Activated T-helper 9 cell treated with anti-CD3 and anti-CD28 coated beads, Interleukin-2, amount 50 U/mL, for 16 hours (primary cell): ENCODE data around the gene TBC1D5.

Experiments used
- DNase-seq: peaks from one replicate; pipeline ENCODE4 v3.0.0-alpha.2; 2020; ENCODE audit warnings: low read depth

Gene TBC1D5

DNA sequence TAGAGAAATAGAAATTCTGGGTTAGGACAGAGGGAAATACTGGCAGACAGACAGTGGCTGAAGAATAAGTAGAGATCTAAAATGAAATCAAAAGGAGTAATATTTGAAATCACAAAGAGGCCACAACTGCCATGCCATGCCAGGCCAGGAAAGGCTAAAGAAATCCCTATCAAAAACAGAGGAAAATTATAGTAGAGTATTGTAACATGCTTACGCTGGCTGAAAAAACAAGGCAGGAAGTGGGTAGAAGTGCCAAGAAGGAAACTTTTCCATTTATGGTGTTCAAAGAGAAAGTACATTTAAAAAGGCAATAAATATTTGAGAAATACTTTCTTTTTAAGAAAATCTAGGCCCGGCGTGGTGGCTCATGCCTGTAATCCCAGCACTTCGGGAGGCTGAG, 442.0 kb downstream of the TBC1D5 start:
- no peak for DNase-seq

DNA sequence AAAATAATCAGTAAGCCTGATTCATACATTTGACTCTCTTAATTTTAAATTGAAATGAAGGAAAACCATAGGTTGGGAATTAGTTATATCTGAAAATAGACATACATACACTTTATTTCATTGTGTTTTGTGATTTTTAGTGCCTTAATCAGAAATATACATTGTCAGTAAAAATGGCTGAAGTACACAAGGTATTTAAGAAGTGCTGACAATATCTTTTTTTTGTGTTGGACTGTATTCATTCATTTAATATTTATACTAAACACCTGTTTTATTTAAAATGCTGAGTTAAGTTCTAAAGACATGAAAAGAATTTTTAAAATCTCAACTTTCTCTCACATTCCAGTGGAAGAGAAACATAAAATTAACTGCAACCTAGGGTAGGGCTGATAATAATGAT, 444.4 kb downstream of the TBC1D5 start:
- no peak for DNase-seq

DNA sequence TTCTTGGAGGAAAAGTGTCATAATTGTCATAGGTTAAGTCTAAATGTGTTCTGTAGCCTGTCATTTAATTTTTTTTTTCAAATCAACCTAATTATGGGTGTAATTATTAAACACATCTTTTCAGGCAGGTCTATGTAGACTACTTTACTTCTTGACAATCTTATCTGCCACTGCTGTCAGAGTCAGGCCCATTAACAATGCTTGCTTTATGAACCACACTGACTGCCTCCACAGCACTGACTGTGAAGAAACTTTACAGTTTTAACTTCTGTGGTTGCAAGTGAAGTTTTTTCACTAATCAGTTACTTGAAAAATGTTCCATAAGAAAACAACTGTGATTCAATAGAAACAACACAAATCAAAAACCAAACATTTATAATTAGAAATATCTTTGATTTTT, 449.9 kb downstream of the TBC1D5 start:
- no peak for DNase-seq

DNA sequence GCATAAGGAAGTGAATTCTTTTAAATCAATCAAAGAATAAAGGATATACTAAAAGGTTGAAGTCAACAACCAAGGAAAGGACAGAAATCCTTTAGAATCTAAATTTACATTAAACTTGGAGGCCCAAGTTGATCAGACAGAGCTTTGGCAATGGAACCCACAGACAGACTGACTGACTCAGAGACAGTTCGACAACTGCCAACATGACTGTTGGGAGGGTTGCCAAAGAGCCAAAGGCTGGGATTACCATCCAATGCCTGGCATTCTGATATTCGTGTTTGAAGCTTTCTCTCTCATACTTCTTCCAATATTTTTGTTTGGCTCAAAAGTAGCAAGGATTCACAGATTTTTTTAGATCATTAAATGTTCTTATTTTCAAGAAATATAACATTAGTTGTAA, 451.5 kb downstream of the TBC1D5 start:
- no peak for DNase-seq

DNA sequence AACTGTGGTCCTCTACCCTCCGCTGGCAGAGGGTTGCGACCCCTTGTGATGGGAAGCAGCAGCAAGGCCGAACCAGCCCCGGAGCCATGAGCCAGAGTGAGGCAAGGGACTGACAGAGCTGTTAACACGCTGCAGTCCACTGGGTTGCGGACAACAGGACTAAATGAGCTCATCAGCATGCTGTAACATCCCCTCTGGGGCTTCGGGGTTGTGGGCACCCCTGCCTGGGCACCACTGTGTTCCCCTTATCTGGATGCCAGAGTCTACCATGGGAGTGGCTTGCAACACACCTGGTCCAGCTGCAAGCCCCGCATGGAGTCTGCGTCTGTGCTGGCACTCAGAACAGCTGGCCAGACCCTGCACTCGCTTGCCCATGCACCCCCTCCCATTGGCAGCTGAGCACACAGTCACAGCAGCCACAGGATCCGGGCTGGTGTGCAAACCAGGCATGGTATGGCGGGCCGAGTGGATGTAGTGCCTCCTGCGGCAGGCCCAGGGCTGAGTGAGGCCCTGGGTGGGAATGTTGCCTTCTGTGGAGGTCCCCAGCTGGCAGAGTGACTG, 453.5 kb downstream of the TBC1D5 start:
- DNase-seq, result no peak

DNA sequence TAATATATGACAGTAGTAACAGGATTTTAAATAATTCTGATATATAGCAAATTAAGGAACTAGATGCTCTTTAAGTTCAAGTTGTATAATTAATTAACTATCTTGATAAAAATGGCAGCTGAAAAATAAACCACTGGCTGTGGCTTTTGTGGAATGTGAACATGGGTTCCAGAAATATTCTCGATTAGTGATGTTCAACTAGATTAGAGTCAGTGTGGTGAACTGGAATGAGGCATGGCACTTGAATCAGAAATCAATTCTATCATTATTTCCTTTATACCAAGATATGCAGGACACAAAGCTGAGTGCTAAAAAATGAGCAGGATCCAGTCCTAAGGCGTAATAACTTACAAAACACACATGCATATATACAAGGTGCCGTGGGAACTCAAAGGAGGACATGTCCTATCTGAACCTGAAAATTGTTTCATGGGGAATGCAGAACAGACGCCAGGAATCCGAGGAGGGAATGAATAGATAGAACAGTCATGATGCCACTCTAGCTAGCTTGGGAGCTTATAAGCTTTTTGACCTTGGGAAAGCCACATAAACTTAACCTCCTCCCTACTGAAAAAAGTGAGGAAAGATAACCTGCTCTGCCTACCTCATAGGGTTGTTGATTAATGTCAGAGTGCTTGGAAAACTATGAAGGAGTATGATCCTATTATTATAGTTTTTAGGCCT, 455.3 kb downstream of the TBC1D5 start:
- DNase-seq, result no peak

DNA sequence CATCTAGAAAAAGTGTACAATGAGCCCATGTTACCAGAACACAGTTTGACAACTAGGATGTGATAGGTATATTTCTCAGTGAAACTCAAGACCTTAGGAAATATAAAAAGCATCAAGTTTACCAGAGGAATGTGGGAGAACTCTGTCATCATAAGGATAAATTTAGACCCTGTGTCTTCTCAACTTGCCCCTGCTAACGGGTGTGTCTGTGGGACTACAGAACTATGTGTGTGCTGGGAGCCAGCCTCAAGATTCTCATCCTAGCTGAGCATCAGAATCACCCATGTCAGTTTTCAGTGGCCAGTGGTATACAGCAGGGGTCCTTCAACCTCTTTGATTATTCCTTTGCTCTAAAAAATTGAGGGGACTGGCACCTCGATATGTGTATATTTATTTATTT, 464.4 kb downstream of the TBC1D5 start:
- DNase-seq, result no peak

DNA sequence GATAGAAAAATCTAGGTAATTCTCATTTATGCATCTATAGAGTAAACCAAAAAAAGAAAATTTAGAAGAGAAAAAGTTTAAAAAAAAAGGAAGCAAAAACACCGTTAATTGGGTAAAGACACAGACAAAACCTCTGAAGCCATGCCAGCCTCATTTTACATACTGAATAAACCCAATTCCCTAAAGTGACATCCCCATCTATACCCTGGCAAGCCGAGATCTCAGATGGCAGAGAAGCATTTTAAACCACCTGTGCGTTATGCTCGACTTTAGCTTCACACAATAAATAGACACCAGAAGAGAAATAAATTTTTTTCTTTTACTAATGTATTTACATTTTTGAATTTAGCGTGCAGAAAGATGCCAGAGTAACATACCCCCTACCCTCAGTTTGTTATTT, 475.6 kb downstream of the TBC1D5 start:
- no peak for DNase-seq

DNA sequence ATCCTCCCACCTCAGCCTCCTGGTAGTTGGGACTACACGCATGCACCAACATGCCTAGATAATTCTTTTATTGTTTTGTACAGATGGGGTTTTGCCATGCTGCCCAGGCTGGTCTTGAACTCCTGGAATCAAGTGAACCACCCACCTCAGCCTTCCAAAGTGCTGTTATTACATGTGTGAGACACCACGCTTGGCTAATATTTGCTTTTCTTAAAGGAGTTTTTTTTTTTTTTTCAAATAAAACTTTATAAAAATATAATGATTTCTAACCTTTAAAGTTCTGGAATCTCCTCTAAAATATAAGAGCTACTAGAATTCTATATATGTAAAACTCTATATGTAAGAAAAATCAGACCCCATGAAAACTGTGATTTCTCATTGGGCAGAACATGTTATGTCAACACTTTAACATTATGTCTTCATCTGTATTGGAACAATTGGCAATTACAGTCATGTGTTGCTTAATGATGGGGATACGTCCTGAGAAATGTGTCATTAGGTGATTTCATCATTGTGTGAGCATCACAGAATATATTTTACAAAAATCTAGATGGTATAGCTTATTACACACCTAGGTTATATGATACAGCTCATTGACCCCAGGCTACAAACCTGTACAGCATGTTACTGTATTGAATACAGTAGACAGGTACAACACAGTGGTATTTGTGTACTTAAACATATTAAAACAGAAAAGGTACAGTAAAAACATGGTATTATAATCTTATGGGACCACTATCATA, 480.6 kb downstream of the TBC1D5 start:
- no peak for DNase-seq

DNA sequence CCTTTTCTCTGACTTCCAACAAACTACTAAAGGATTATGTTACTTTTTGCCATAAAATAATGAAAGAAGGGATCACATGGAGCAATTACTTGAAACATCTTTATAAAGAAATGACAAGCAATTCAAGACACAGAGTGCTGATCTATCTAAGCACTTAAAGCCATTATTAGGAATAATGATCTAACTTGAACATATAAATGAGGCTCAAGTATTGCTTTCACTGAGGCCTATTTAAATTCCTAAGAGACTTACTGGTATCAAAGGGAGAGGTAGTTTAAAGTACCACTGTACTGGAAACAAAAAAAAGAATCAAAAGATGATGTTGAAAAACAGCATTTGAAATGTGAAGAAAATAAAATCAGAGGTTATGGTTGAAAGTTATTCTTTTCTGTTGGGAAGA, 482.2 kb downstream of the TBC1D5 start:
- DNase-seq, result no peak

DNA sequence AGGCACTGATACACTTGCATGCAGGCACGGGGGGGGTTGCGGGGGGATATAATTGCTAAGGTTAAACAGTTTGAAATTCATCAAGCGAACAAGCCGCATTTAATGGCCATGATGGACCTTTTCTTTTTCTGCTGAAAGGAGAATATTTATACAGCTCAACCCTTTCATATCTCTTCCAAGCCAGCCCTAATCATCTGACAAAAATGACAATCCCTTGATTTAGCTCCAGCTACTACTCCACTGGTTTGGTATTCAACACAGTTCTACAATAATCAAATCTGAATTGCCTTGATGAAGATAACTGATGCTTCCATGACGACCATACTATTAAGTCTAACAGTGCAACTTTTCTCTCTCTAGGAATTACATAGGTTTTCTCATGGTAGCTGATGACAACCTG, 482.7 kb downstream of the TBC1D5 start:
- DNase-seq, result no peak

DNA sequence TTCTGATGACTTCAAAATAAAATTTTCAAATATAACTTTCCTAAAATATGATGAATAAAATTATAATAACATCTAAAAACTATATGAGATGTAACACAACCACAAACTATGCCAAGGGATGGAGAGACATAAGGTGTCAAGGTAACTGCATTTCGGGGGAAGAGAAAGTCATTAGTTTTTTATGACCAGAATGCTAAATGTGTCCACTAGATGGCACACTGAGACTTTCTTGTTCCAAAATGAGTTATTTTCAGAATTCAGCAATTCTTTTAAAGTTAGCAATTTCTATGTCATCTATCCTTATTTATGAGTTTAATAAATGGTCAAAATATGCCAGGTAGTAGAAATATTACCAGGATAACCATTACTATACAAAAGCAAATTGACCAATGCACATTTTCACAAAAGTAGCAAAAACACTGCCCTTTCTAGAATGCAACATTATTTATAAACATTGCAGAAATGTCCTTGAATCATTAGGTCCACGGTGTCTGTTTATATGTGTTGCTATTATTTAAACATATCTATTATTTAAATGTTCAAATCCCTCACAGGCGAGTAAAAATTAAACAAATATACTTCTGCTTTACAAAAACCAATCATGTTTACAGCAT, 483.5 kb downstream of the TBC1D5 start:
- DNase-seq, result no peak

DNA sequence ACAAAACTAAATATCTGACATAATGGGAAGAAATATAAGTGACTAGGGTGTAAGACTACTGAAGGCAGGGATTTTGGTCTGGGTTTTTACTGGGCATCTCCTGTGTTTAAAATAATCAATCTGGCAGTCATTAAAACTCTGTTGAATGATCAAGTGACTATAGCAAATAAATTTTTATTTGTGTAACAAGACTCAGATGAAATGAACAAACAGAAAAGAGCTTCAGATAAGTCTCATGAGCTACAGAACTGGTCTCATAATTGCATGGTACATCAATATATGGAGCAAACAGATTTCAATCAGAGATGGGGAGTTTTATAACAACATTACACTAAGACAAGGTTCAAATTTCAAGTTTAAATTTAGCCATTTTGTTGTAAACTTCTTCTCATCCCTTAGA, 485.2 kb downstream of the TBC1D5 start:
- DNase-seq, result no peak

DNA sequence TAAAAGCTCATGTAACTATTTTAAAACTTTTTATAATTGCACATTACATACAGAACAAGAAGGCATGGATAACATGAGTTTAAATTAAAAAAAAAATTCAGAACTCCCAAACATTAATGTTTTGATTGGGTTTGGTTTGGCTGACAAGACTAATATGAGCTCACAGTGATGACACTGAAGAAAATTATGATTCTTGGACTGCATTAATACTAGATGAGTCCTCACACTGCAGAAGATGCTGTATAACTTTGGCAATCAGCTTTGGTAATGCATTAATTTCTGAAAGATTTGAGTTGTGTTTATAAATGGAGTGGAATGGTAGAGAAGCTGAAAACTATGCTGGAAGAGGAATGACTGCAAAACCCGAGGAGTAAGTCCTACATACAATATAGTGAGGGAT, 498.8 kb downstream of the TBC1D5 start:
- DNase-seq, result no peak

DNA sequence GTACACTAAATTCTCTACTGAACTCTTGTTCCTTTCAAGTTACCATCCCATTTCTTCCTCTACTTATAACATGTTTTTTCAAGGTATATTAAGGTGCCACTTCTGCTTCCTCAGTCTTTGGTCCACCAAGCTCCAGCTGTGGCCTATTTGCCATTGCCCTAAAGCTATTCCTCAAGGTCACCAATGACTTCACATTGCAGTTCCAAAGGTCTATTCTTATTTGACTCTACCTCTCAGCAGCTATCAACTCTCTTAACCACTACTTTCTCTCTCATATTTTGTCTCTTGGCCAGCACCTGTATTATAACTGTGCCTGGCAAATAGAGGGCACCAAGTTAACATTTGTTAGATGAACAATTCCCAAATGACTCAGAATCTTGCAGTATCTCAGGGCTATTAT, 503.0 kb downstream of the TBC1D5 start:
- DNase-seq, result no peak

DNA sequence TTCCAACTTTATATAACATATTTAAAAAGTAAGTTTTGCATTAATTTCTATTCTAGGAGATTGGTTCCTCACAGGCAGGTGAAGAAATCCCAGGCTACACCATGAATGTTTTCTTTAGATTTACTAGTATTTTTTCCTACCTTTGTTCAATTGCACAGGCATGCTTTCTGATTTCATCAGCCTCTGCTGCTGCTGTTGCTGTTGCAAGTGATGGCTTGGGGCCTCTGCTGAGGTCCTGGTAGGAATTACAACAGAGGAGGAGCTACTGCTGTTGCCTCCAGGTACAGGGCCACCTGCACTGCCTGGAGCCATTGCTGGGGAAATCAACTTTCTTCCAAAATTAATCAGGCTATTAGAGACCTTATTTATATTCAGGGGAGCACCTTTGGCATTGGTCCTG, 504.4 kb downstream of the TBC1D5 start:
- no peak for DNase-seq

DNA sequence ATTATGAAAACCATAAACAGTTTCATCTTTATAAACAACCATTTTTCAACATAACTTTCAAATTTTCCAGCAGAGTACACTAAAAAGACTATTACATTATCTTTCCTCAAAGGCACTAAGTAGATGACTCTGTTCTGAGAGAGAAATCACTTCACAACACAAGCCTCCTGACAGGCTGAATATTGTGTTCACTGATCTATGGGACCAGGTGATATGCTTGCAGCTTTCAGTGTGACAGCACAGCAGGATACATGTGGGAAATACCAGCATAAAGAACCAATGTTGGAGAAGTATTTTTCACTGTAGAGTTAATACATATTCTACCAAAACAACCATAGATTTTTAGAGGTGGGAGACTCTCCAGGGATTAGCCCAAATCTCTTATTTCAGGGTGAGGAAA, 507.1 kb downstream of the TBC1D5 start:
- DNase-seq, result no peak

DNA sequence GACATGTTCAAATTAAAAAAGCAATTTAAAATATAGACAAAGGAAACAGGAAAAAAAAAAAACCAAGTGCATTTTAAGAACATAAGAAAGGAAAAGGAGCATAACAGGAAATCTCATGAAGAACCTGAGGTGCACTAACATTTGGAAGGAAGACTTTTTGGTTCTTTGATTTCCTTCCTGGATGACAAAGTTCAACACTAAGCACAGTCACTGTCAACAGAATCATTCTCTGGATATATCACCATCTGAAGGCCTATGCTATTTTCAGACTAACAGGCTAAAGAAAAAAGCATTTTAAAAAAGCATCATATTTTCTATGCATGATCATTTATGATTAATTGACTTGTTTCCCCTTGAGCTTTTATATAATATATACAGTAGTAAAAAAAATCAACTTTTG, 508.0 kb downstream of the TBC1D5 start:
- no peak for DNase-seq

DNA sequence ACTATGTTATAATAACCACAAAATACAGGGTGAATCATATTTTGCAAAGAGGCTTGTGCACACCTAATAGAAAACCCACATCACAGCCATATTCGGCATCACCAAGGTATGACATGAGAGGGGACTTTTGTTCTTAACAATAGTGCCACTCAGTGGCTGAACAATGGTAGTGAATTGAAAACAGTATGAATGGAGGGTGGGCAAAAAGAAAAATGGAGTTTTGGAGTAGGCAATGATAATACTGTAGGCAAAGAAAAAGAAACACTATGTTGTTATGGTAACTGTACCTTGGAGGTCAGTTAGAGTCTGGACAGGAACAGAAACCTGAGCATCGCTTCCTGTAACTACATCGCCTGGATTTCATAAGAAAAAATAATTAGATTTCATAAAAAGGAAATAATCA, 509.0 kb downstream of the TBC1D5 start:
- DNase-seq, result no peak

DNA sequence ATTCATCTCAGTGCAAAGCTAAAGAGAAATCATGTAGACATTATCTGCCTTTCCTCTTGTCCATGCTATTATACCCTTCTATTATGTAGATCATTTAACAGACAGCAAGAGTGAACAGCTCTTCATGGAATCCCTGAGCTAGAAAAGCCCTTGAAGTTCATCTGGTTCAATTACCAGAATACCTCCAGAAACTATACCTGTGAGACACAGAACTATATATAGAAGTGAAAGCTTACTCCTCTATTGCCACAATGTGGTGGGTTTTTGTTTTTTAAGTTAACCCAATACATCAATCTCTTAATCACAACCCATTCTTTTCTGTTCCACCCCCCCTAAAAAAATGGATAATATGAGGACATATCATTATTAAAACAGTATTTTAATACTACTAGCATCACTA, 510.0 kb downstream of the TBC1D5 start:
- DNase-seq, result no peak

DNA sequence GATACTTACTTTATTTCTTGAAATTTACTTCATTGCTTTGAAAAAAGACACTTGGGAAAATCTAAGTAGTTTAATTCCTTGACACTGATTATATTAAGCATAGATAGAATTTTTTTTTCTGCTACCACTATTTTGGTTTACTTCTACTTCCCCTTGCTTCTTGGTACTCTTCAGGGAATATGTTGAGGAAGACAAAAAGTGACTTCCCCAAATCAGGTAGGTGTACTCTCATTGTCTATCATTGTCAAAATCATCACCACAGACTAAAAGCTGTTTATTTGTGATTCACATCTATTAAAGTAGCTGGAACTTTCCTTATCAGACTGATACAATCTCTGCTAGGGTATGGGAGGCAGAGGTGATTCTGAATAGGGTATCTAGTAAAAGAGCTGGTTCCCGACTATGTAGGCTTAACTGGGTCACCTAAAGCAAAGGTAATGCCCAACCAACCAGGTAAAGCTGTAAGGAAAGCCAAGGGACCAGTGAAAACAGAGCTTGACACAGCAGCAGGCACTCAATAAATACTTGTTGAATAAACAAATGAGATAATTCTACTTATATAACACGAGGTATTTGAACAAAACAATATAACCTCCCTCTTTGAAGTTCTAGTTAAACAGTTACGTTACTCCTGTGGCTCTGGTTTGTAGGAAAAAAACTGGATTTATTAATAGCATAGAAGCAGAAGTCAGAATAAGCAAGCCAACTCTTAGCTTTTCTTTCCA, 510.7 kb downstream of the TBC1D5 start:
- DNase-seq, result no peak

DNA sequence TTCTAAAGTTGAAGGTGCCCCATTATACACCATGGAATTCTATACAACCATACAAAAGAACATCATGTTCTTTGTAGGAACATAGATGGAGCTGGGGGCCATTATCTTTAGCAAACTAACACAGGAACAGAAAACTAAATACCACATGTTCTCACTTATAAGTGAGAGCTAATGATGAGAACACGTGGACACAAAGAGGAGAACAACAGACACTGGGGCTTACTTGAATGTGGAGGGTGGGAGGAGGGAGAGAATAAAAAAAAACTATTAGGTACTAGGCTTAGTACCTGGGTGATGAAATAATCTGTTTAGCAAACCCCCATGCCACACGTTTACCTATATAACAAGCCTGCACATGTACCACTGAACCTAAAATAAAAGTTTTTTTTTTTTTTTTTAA, 515.0 kb downstream of the TBC1D5 start:
- DNase-seq, result no peak

DNA sequence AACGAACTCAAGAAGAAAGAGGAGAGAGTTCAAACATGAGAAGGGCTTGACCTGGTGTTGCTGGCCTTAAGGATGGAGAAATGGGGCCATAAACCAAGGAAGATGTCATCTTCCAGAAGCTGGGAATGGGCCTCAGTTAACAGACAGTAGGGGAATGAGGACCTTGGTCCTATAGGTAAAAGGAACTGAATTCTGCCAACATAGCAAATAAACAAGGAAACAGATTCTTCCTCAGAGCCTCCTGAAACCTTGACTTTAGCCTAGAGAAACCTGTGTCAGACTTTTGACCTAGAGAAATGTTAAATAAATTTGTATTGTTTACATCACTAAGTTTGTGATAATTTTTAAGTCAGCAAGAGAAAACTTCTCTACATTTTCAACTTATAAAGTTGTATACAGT, 520.9 kb downstream of the TBC1D5 start:
- DNase-seq, result no peak
